ENCODE data around the gene PCDHA5. TPM values are rescaled to one million over a fixed set of nuclear protein-coding genes. Genes with fewer than 3 reads are reported as not detected.
A peak's percentile ranks its signal among the peaks of the same experiment; 100 is the strongest.

Gene PCDHA5
- total and polyA plus RNA-seq, 2 of the 13 experiments (the other 11 are each of a cell fraction or from before 2014, with no cell fraction given), result not detected

- Histone ChIP-seq H3K4me3 (replicated peaks in 1 of 3; ENCODE audit: insufficient read depth in 1 of 3, low read depth in 2 of 3, low read length in 3 of 3) (no peak within 1 kb of the TSS), H2AFZ (ENCODE audit: low read length) (no peak within 1 kb of the TSS)
Observed at GRCh38 chr5:140806834-140807775, 14.3 kb upstream of the PCDHA5 start, which contains the start of gene PCDHA4. TSS of gene PCDHA4 (plus strand) at chr5:140807068.

More at GRCh38 chr5:140806834-140807775, 14.3 kb upstream of the PCDHA5 start, which contains the start of gene PCDHA4:
- ATAC-seq (peak; percentile 74), DNase-seq (ENCODE audit: low spot score) (peak; percentile 9), FAIRE-seq (no peak)
- peaks cover 24% of the 10 kb centered on the region for H3K9me3 ChIP-seq (ENCODE audit: low read length)
- CTCF ChIA-PET (ENCODE audit: low intra/inter-chr PET ratio, low total read pairs), result no interaction called here
- in situ Hi-C loops (cut with HindIII; ENCODE audit: extremely low pct_ligation_motif_present, low pct_unique_long_range_greater_than_20kb) (no loop called here), intact Hi-C loops (cut with micrococcal nuclease; ENCODE audit: unreplicated experiment) (no loop called here)
- no peak within 1 kb of the TSS for H3K4me2 ChIP-seq (ENCODE audit: low read depth, low read length)
- POLR2A ChIA-PET, result no interaction called here
- BruUV-seq (replicated peaks), result no TSS peak
- peak; percentile 68; the same call in 1 of the 2 replicates for TF ChIP-seq ZBTB33 (CRISPR knock-in tag; IDR thresholded peaks at IDR 0.05)
- TF ChIP-seq KDM6A (CRISPR knock-in tag; IDR thresholded peaks at IDR 0.05; ENCODE audit: low read depth), result no peak
- no peak for TF ChIP-seq AGO1 (IDR thresholded peaks at IDR 0.05; ENCODE audit: low read depth, low read length, poor library complexity, severe bottlenecking)
- peak; percentile 25; the same call in 1 of the 2 replicates for TF ChIP-seq STAG1 (CRISPR knock-in tag; IDR thresholded peaks at IDR 0.05)
- no peak for TF ChIP-seq ZFP36 (IDR thresholded peaks at IDR 0.05; ENCODE audit: borderline replicate concordance, low read depth, low read length, partially characterized antibody)
- TF ChIP-seq CTCF (CRISPR knock-in tag; IDR thresholded peaks at IDR 0.05), result peak; percentile 39
- TF ChIP-seq ZNF276 (CRISPR knock-in tag; IDR thresholded peaks at IDR 0.05; ENCODE audit: low read depth), result no peak
- H3K79me2 ChIP-seq (ENCODE audit: insufficient read depth, low read length), result no peaks in the 10 kb centered on the region
- H3K27ac ChIP-seq (ENCODE audit: extremely low read length, insufficient read depth, low read length), result no peak within 1 kb of the TSS
- no peaks in the 10 kb centered on the region; a peak in 1 of 5 replicates for H3K27me3 ChIP-seq (ENCODE audit: control insufficient read depth in 1 of 2, insufficient read depth in 2 of 2, low read length in 2 of 2)
- H3K36me3 ChIP-seq (replicated peaks in 1 of 2; ENCODE audit: control insufficient read depth in 1 of 2, insufficient read depth in 2 of 2, low read length in 2 of 2), result no peaks in the 10 kb centered on the region
- H4K20me1 ChIP-seq (ENCODE audit: insufficient read depth, low read length), result no peaks in the 10 kb centered on the region
- WGBS (ENCODE audit: low lambda C conversion rate), result 58% methylated on average over 24 of the region's 47 CpGs
- no peak within 1 kb of the TSS for H3K9ac ChIP-seq (ENCODE audit: insufficient read depth, low read depth, low read length)
- no peaks in the 10 kb centered on the region for H3K4me1 ChIP-seq (ENCODE audit: insufficient read depth, low read length)
